DLD1 (cell line): ENCODE results near the gene NHS.

Source experiments
- in situ Hi-C: cut with HindIII; loops from 2 replicates; pipeline ENCODE4 v1.10.0; 2017; ENCODE audit warnings: low sequenced_read_pairs

The NHS gene

GRCh38 chrX:17403972-17404371 lies 29.0 kb downstream of the NHS start:
- in situ Hi-C loops, result no loop called here

DNA sequence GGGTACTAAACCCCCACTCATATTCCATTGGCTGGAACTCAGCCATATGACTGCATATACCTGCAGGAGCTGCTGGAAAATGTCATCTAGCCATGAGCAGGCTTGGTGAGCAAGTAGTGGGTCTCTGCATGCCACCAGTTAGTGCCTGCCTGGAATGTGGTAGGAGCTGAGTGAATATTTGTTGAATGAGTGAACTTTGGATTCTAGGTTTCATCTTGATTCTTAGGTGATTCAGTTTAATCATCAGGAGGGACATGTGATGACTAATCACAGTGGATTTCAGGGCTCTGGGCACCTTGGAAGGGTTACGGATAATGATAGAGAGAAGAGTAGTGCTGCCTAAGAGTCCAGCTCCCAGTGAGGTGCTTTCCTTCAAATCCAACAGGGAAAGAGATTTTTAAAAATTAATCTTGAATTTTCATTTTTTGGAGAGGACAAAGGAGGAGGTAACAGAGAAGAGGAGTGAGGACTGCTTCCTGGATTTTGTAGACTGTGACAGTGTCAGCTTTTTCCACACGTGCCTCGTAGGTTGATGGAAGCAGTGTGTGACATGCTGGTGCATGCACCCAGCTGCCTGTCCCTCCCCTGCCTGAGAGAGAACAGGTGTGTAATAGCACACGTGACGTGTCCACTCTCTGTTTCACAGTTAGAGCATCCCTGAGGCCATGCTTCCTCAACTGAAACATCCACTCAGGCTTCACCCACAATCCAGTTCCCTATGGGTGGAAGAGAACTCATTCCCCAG lies 30.4 kb downstream of the NHS start:
- in situ Hi-C loops, result no loop called here

- in situ Hi-C loops, result no loop called here
These were observed 34.7 kb downstream of the NHS start for GRCh38 chrX:17409566-17410290.

GRCh38 chrX:17410651-17411050 lies 35.7 kb downstream of the NHS start:
- in situ Hi-C loops, result no loop called here

GRCh38 chrX:17411205-17411604 lies 36.2 kb downstream of the NHS start:
- in situ Hi-C loops, result no loop called here

- in situ Hi-C loops, result no loop called here
These were observed 37.7 kb downstream of the NHS start for GRCh38 chrX:17412692-17413091.

DNA sequence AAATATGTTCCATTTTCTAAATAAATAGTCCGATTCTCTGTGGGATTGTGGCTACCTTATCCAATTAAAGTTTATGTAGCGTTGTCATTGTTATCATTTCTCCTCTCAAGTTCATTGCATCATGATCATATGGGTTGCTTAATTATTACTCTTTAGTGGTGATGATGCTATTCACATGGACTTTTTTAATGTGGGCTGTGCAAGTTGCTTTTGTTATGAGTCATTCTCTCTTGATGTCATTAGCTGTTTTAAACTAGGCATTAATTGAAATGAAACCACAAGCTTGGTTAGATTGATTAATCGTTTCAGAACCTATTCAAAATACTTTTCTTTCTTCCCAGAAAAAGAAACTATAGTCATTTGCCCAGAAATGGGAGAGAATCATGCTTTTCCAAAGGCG lies 38.2 kb downstream of the NHS start:
- in situ Hi-C loops, result no loop called here

- in situ Hi-C loops, result no loop called here
These were observed 39.1 kb downstream of the NHS start for GRCh38 chrX:17414027-17414658.

GRCh38 chrX:17414839-17415238 lies 39.8 kb downstream of the NHS start:
- in situ Hi-C loops, result no loop called here

DNA sequence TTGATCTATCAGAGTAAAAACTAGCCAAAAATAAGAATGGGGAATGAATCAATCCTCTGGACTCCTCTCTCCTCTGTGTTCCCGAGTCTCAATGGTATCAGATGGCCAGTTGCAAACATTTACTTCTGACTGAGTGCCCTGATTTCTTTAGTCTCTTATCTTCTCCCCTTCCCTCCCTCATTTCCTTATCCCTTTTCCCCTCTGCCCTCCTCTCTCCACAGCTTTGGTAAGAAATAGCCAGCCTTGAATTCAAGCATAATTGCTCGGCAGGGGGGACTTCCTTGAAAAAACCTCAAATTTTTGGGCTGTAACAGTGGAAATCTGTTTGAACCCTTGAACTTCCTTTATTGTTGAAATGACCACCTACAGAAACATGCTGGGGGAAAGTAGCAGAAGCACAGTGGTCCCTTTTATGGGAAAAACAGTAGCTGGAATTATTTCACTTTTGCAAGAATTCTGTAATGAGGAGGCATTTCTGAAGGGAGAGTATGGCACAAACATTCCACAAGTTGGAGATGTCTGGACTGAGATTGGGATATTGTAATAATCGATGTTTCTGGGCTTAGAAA lies 40.3 kb downstream of the NHS start:
- in situ Hi-C loops, result no loop called here

DNA sequence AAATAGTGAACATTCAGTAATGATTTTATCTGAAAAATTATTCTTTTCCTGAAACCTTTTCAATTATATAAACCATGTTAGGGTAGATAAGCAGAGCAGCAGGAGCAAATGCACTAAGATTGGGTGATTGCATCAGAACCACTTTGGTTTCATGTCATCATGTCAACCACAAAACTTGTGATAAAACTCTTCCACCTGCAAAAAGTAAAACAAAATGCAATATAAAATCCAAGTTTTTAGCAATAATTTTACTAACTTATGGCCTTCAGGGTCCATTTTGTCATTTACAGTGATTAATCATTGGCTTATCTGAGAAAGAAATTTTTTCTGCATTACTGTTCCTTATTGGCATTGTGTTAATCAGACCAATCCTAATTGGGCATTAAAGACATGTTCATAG lies 42.4 kb downstream of the NHS start:
- in situ Hi-C loops, result no loop called here

DNA sequence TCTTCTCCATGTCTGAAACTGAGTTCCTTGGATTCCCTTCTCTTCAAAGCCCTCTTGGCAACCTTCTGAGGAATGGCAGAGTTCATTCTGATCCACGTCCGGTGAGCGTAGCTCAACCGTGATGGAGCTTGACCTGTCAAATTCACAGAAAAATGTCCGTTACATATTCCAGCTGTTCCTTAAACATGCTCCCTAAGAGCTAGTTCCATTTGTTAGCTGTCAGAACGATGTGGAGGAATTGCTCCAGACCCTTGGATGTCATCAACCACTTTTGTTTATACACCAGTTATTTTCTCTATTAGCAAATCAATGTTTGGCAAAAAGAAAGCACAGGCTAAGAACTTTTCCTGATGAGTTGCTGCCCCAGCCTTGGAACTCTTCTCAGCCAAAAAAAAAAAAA lies 50.1 kb downstream of the NHS start:
- in situ Hi-C loops, result no loop called here

- in situ Hi-C loops, result no loop called here
These were observed 50.6 kb downstream of the NHS start for GRCh38 chrX:17425551-17425950.

GRCh38 chrX:17431171-17431570 lies 56.2 kb downstream of the NHS start:
- in situ Hi-C loops, result no loop called here

- in situ Hi-C loops, result no loop called here
These were observed 57.2 kb downstream of the NHS start for GRCh38 chrX:17432158-17432557.

DNA sequence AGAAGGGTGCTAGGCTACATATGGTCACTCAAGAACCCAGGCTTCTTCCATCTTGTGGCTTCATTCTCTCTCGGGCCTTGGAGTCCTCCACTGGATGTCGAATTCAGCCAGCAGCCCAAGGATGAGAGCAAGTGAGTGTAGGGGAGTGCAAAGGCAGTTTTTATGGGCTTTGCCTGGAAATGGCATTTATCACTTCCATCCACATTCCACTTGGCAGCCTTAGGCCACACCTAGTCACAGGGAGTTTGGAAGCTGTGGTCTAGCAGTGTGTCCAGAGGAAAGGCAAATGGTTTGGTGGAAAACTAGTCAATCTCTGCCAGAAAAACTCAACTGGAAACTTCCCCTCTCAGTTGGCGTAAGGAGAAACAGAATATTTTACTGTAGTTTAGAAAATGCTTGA lies 59.0 kb downstream of the NHS start:
- in situ Hi-C loops, result no loop called here

- in situ Hi-C loops, result no loop called here
These were observed 60.5 kb downstream of the NHS start for GRCh38 chrX:17435476-17435875.

GRCh38 chrX:17438221-17438620 lies 63.2 kb downstream of the NHS start:
- in situ Hi-C loops, result no loop called here

GRCh38 chrX:17440258-17440657 lies 65.3 kb downstream of the NHS start:
- in situ Hi-C loops, result no loop called here

DNA sequence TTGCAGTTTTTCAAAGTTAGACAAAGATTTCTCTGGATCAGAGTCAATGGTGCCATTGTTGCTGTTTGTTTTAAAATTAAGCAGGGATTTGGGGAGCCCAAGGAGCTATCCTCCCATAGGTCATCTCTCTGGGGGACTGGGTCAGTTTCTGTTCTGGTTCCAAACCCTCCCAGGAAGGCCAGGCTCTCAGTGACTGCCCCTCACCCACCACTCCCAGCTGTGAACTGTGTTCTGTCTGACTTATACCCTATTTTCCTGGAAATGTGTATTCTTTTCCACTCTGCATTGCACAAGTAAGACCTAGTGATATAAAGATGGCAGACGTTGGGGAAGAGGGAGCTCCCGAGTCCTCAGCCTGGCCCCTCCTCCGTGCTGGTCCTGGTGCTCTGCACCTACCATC lies 65.8 kb downstream of the NHS start:
- in situ Hi-C loops, result no loop called here

DNA sequence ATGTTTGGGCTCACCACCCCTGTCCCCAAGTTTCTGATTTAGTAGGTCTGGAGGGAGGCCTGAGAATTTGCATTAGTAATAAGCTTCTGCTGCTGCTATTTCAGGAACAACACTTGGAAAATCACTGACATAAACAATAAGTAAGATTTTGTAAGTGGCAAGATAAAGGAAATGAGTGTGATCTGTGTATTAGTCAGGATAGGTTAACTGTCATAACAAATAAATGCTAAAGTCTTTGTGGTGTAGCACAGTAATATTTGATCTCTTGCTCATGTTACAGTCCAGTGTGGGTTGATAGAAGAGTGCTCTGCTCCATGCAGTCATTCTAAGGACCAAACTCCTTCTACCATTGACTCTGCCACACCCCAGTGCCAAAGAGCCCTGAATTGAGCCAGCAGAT lies 67.0 kb downstream of the NHS start:
- in situ Hi-C loops, result no loop called here

- in situ Hi-C loops, result no loop called here
These were observed 67.9 kb downstream of the NHS start for GRCh38 chrX:17442898-17443297.
